Stimulated activated CD4-positive, alpha-beta T cell treated with anti-CD3 and anti-CD28 coated beads, Interleukin-1b, Interleukin-23, amount 100 ng/mL, for 48 hours (primary cell): ENCODE measurements around the gene DNTT.

Source experiments
- DNase-seq: peaks from one replicate; pipeline ENCODE4 v3.0.0-alpha.2; 2020

The DNTT gene

GRCh38 chr10:96387161-96387560, 82.9 kb downstream of the DNTT start:
- no peak for DNase-seq

DNA sequence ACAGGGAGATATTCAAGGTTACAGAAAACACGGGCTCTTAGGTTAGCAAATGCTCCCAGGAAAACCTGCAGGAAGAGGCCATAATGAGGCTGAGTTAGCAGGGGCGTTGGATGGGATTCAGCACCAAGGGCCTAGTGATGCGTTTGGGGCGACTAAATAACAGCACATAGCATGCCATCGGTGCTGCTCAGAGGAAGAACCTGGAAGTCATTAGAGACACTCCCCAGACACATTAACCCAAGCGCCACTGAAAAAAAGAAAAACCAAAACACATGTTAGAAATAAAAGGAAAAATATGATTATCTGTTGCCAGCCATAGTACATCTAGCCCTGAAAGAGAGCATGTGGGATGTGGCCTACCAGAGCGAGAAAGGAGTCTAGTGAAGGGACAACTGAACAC, 83.4 kb downstream of the DNTT start:
- DNase-seq: no peak
